ENCODE measurements around the gene NFIB.

Gene NFIB

DNA sequence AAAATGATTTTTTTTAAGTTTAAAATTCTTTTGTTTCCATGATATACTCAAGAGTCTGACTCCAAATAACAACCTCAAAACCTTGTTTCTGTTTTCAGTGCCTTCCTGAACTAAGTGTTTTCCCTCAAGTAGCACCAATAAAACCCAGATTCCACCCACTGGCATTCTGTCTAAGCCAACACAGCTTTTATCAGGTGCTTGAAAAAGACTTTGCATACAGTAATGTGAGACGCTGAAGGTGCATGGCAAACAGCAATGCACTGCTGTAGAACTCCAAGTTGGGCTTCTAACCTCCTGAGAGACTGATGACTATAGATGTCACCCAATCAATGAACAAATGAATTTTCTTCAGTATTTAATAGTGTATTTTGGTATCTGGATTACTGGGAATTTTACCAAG is 95.7 kb downstream of the NFIB start:
- no peak for FAIRE-seq
- DNase-seq (ENCODE audit: insufficient read length, low spot score): no peak
- TF ChIP-seq POLR2AphosphoS5 (IDR thresholded peaks at IDR 0.05; ENCODE audit: low read depth, low read length) (no peak), POU2F2 (IDR thresholded peaks at IDR 0.05; ENCODE audit: low read depth, low read length) (no peak), PAX5 (IDR thresholded peaks at IDR 0.05; ENCODE audit: insufficient read depth, low read length, severe bottlenecking) (no peak), TAF1 (IDR thresholded peaks at IDR 0.05; ENCODE audit: low read depth, low read length) (no peak), POLR2A (IDR thresholded peaks at IDR 0.05; ENCODE audit: low read depth, low read length) (no peak)

DNA sequence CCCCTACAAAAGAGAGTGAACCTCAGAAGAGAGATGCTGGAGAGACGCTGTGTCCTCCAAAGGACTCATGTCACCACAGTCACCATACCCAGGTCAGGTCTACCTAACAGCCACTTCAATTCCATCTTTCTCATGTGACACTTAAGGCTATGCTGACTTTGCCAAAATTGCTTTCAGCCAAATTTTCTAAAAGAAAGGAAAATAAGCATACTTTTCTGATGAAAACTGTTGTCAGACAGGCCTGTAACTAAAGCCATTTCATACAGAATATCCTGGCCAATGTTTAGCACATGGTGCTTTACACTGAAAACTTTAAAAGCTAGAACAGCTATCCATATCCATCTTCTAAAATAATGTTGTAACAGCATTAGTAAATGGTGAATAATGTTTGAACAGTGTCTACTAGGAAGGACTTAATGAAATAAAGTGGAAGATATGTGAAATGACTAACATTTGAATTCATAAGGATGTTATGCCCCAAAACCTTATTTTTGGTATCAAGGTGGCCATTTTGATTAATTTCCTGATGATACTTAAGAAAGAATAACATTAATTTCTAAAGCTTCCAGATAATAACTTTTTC is 97.2 kb downstream of the NFIB start:
- TF ChIP-seq POLR2A (IDR thresholded peaks at IDR 0.05; ENCODE audit: low read depth, low read length): no peak
- TF ChIP-seq SPI1 (IDR thresholded peaks at IDR 0.05; ENCODE audit: low read depth, low read length): no peak
- no peak for TF ChIP-seq PAX5 (IDR thresholded peaks at IDR 0.05; ENCODE audit: insufficient read depth, low read length, severe bottlenecking)
- TF ChIP-seq POLR2AphosphoS5 (IDR thresholded peaks at IDR 0.05; ENCODE audit: low read depth, low read length): no peak
- no peak for TF ChIP-seq TAF1 (IDR thresholded peaks at IDR 0.05; ENCODE audit: low read depth, low read length)
- no peak for TF ChIP-seq POU2F2 (IDR thresholded peaks at IDR 0.05; ENCODE audit: low read depth, low read length)
- DNase-seq (ENCODE audit: insufficient read length, low spot score) (no peak), FAIRE-seq (no peak)

DNA sequence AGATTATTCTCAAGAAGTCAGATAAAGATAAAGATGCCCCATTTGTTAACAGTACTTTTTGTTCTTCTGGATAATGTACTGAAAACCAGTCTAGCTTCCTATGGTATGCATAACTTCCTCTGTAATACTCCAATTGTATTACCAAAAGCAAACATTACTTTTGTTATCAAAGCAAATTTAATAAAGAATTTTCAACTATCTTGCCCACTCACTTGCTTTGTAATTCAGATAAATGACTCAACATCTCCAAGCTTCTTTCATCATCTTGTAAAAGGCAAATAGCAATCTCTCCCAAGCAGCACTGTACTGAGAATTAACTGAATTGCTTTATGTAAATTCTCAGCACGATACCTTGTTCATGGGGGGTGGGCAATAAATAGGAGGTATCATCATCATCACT is 98.3 kb downstream of the NFIB start:
- FAIRE-seq (no peak), DNase-seq (ENCODE audit: insufficient read length, low spot score) (no peak)
- no peak for TF ChIP-seq POLR2AphosphoS5 (IDR thresholded peaks at IDR 0.05; ENCODE audit: low read depth, low read length)
- TF ChIP-seq PAX5 (IDR thresholded peaks at IDR 0.05; ENCODE audit: insufficient read depth, low read length, severe bottlenecking): no peak
- TF ChIP-seq SPI1 (IDR thresholded peaks at IDR 0.05; ENCODE audit: low read depth, low read length): no peak
- no peak for TF ChIP-seq POLR2A (IDR thresholded peaks at IDR 0.05; ENCODE audit: low read depth, low read length)
- TF ChIP-seq TAF1 (IDR thresholded peaks at IDR 0.05; ENCODE audit: low read depth, low read length): no peak
- TF ChIP-seq POU2F2 (IDR thresholded peaks at IDR 0.05; ENCODE audit: low read depth, low read length): no peak

- TF ChIP-seq PAX5 (IDR thresholded peaks at IDR 0.05; ENCODE audit: insufficient read depth, low read length, severe bottlenecking) (no peak), POU2F2 (IDR thresholded peaks at IDR 0.05; ENCODE audit: low read depth, low read length) (no peak), SPI1 (IDR thresholded peaks at IDR 0.05; ENCODE audit: low read depth, low read length) (no peak), POLR2AphosphoS5 (IDR thresholded peaks at IDR 0.05; ENCODE audit: low read depth, low read length) (no peak), POLR2A (IDR thresholded peaks at IDR 0.05; ENCODE audit: low read depth, low read length) (no peak), TAF1 (IDR thresholded peaks at IDR 0.05; ENCODE audit: low read depth, low read length) (no peak)
- no peak for FAIRE-seq
- no peak for DNase-seq (ENCODE audit: insufficient read length, low spot score)
Measured at GRCh38 chr9:14214693-14215092, 99.2 kb downstream of the NFIB start.

DNA sequence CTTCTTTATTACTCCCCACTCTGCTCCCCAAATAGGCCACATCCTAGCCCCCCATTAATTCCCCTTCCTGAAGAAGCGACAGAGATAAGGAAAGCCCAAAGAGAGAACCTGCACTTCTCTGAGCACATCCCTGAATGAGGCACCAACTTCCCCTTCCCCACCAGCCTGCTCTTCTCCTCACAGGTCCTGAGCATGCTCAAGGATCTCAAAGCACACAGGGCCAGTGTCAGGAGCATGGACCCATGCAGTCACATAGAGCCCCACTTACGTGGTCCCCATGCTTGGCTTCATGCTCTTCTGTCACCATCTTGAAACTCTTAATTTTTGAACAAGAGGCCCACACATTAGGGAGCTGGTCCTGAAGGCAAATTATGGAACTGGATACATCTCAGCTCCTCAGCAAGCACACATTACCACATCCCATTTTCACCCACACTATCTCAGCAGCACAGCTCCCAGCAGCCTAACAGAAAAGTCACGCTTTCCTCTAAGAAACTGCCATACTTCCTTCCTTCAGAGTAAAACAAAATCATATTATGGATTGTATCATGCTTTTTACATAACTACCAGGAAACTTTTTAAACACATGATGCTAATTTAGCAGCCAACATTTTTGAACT is 99.8 kb downstream of the NFIB start:
- FAIRE-seq (no peak), DNase-seq (ENCODE audit: insufficient read length, low spot score) (no peak)
- no peak for TF ChIP-seq TAF1 (IDR thresholded peaks at IDR 0.05; ENCODE audit: low read depth, low read length)

GRCh38 chr9:14213504-14213903 is 100.4 kb downstream of the NFIB start:
- TF ChIP-seq POLR2AphosphoS5 (IDR thresholded peaks at IDR 0.05; ENCODE audit: low read depth, low read length) (no peak), POU2F2 (IDR thresholded peaks at IDR 0.05; ENCODE audit: low read depth, low read length) (no peak), TAF1 (IDR thresholded peaks at IDR 0.05; ENCODE audit: low read depth, low read length) (no peak), PAX5 (IDR thresholded peaks at IDR 0.05; ENCODE audit: insufficient read depth, low read length, severe bottlenecking) (no peak), SPI1 (IDR thresholded peaks at IDR 0.05; ENCODE audit: low read depth, low read length) (no peak), POLR2A (IDR thresholded peaks at IDR 0.05; ENCODE audit: low read depth, low read length) (no peak)
- FAIRE-seq: no peak

GRCh38 chr9:14212697-14213420 is 101.1 kb downstream of the NFIB start:
- no peak for DNase-seq (ENCODE audit: insufficient read length, low spot score)
- no peak for TF ChIP-seq PAX5 (IDR thresholded peaks at IDR 0.05; ENCODE audit: insufficient read depth, low read length, severe bottlenecking)
- TF ChIP-seq POLR2AphosphoS5 (IDR thresholded peaks at IDR 0.05; ENCODE audit: low read depth, low read length): no peak
- TF ChIP-seq TAF1 (IDR thresholded peaks at IDR 0.05; ENCODE audit: low read depth, low read length): no peak
- TF ChIP-seq POU2F2 (IDR thresholded peaks at IDR 0.05; ENCODE audit: low read depth, low read length): no peak
- no peak for TF ChIP-seq POLR2A (IDR thresholded peaks at IDR 0.05; ENCODE audit: low read depth, low read length)
- TF ChIP-seq SPI1 (IDR thresholded peaks at IDR 0.05; ENCODE audit: low read depth, low read length): no peak
- no peak for FAIRE-seq

More at GRCh38 chr9:14213504-14213903, 100.4 kb downstream of the NFIB start:
- DNase-seq (ENCODE audit: insufficient read length, low spot score): no peak

- DNase-seq (ENCODE audit: insufficient read length, low spot score) (no peak), FAIRE-seq (no peak)
- TF ChIP-seq POU2F2 (IDR thresholded peaks at IDR 0.05; ENCODE audit: low read depth, low read length): no peak
- TF ChIP-seq TAF1 (IDR thresholded peaks at IDR 0.05; ENCODE audit: low read depth, low read length): no peak
- no peak for TF ChIP-seq POLR2A (IDR thresholded peaks at IDR 0.05; ENCODE audit: low read depth, low read length)
- TF ChIP-seq SPI1 (IDR thresholded peaks at IDR 0.05; ENCODE audit: low read depth, low read length): no peak
- TF ChIP-seq POLR2AphosphoS5 (IDR thresholded peaks at IDR 0.05; ENCODE audit: low read depth, low read length): no peak
- no peak for TF ChIP-seq PAX5 (IDR thresholded peaks at IDR 0.05; ENCODE audit: insufficient read depth, low read length, severe bottlenecking)
Measured at GRCh38 chr9:14212077-14212476, 101.9 kb downstream of the NFIB start.

GRCh38 chr9:14211564-14211963 is 102.4 kb downstream of the NFIB start:
- DNase-seq (ENCODE audit: insufficient read length, low spot score) (no peak), FAIRE-seq (no peak)
- no peak for TF ChIP-seq PAX5 (IDR thresholded peaks at IDR 0.05; ENCODE audit: insufficient read depth, low read length, severe bottlenecking)
- no peak for TF ChIP-seq POU2F2 (IDR thresholded peaks at IDR 0.05; ENCODE audit: low read depth, low read length)

DNA sequence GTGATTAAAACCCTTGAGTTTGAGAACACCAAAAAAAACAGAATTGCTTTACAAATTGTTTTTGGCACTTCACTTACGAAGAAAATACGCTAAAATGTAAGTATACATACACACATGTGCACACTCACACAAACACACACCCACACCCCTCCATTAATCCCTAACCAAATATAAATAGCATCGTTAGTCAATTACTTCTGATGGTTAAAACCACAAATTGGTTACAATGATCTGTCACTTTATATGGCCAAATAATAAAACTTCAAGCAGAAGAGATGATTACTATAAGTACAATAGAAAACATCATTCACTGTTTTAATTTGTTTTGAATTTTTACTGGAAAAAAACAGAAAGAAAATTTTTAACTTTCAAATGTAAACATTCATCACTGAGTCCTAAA is 103.5 kb downstream of the NFIB start:
- FAIRE-seq (no peak), DNase-seq (ENCODE audit: insufficient read length, low spot score) (no peak)
- TF ChIP-seq SPI1 (IDR thresholded peaks at IDR 0.05; ENCODE audit: low read depth, low read length) (no peak), POLR2AphosphoS5 (IDR thresholded peaks at IDR 0.05; ENCODE audit: low read depth, low read length) (no peak), POLR2A (IDR thresholded peaks at IDR 0.05; ENCODE audit: low read depth, low read length) (no peak), PAX5 (IDR thresholded peaks at IDR 0.05; ENCODE audit: insufficient read depth, low read length, severe bottlenecking) (no peak), POU2F2 (IDR thresholded peaks at IDR 0.05; ENCODE audit: low read depth, low read length) (no peak), TAF1 (IDR thresholded peaks at IDR 0.05; ENCODE audit: low read depth, low read length) (no peak)
